KOPT-K1 (cell line): Measurements from ENCODE around the gene ZCCHC7.

ENCODE experiments used
- H3K27ac ChIP-seq: fragments of 200-600 bp; sonication (generic); 2 replicates; pipeline ENCODE4 v1.5.1; 2016; ENCODE audit warnings: antibody characterized with exemption, mild to moderate bottlenecking, low read depth, low read length; ENCODE audit not compliant: poor library complexity, severe bottlenecking
- H3K36me3 ChIP-seq: fragments of 200-600 bp; sonication (generic); 2 replicates; pipeline ENCODE4 v1.5.1; 2017; ENCODE audit warnings: antibody characterized with exemption, mild to moderate bottlenecking, low read length, moderate library complexity; ENCODE audit not compliant: insufficient read depth
- H3K9me3 ChIP-seq: fragments of 200-600 bp; sonication (generic); 2 replicates; pipeline ENCODE4 v1.5.1; 2017; ENCODE audit warnings: antibody characterized with exemption, low read length, mild to moderate bottlenecking; ENCODE audit not compliant: insufficient read depth, poor library complexity, severe bottlenecking

Gene ZCCHC7

GRCh38 chr9:37372839-37373238 lies 252.5 kb downstream of the ZCCHC7 start:
- H3K27ac ChIP-seq = no peak overlapping the region
- no peaks in the 10 kb centered on the region for H3K9me3 ChIP-seq
- no peaks in the 10 kb centered on the region for H3K36me3 ChIP-seq

GRCh38 chr9:37373621-37374020 lies 253.2 kb downstream of the ZCCHC7 start:
- H3K27ac ChIP-seq = no peak overlapping the region
- no peaks in the 10 kb centered on the region for H3K36me3 ChIP-seq
- no peaks in the 10 kb centered on the region for H3K9me3 ChIP-seq

GRCh38 chr9:37374892-37375291 lies 254.5 kb downstream of the ZCCHC7 start:
- H3K36me3 ChIP-seq = no peaks in the 10 kb centered on the region
- no peak overlapping the region for H3K27ac ChIP-seq
- H3K9me3 ChIP-seq = no peaks in the 10 kb centered on the region

GRCh38 chr9:37377688-37378612 lies 257.6 kb downstream of the ZCCHC7 start:
- H3K27ac ChIP-seq = no peak overlapping the region
- no peaks in the 10 kb centered on the region for H3K36me3 ChIP-seq
- no peaks in the 10 kb centered on the region for H3K9me3 ChIP-seq

GRCh38 chr9:37378613-37379004 lies 258.2 kb downstream of the ZCCHC7 start:
- Histone ChIP-seq H3K36me3 (no peaks in the 10 kb centered on the region), H3K9me3 (no peaks in the 10 kb centered on the region), H3K27ac (no peak overlapping the region)

- H3K9me3 ChIP-seq = no peaks in the 10 kb centered on the region
- H3K36me3 ChIP-seq = no peaks in the 10 kb centered on the region
- H3K27ac ChIP-seq = no peak overlapping the region
These were observed 259.5 kb downstream of the ZCCHC7 start for GRCh38 chr9:37379835-37380234.

GRCh38 chr9:37380570-37380969 lies 260.2 kb downstream of the ZCCHC7 start:
- H3K27ac ChIP-seq = no peak overlapping the region
- no peaks in the 10 kb centered on the region for H3K9me3 ChIP-seq
- no peaks in the 10 kb centered on the region for H3K36me3 ChIP-seq

- no peak overlapping the region for H3K27ac ChIP-seq
- no peaks in the 10 kb centered on the region for H3K36me3 ChIP-seq
- H3K9me3 ChIP-seq = no peaks in the 10 kb centered on the region
These were observed 260.8 kb downstream of the ZCCHC7 start for GRCh38 chr9:37381094-37381741.

GRCh38 chr9:37382161-37382981 lies 262.0 kb downstream of the ZCCHC7 start:
- H3K27ac ChIP-seq = no peak overlapping the region
- H3K9me3 ChIP-seq = no peaks in the 10 kb centered on the region
- H3K36me3 ChIP-seq = no peaks in the 10 kb centered on the region

GRCh38 chr9:37382982-37383357 lies 262.6 kb downstream of the ZCCHC7 start:
- H3K9me3 ChIP-seq = no peaks in the 10 kb centered on the region
- H3K27ac ChIP-seq = no peak overlapping the region
- no peaks in the 10 kb centered on the region for H3K36me3 ChIP-seq

- Histone ChIP-seq H3K36me3 (no peaks in the 10 kb centered on the region), H3K9me3 (no peaks in the 10 kb centered on the region), H3K27ac (no peak overlapping the region)
These were observed 263.0 kb downstream of the ZCCHC7 start for GRCh38 chr9:37383393-37383792.

GRCh38 chr9:37383876-37384746 lies 263.7 kb downstream of the ZCCHC7 start:
- Histone ChIP-seq H3K9me3 (no peaks in the 10 kb centered on the region), H3K27ac (no peak overlapping the region), H3K36me3 (no peaks in the 10 kb centered on the region)

GRCh38 chr9:37385286-37385685 lies 264.9 kb downstream of the ZCCHC7 start:
- H3K36me3 ChIP-seq = no peaks in the 10 kb centered on the region
- H3K9me3 ChIP-seq = no peaks in the 10 kb centered on the region
- no peak overlapping the region for H3K27ac ChIP-seq

GRCh38 chr9:37386988-37387387 lies 266.6 kb downstream of the ZCCHC7 start:
- Histone ChIP-seq H3K9me3 (no peaks in the 10 kb centered on the region), H3K27ac (no peak overlapping the region), H3K36me3 (no peaks in the 10 kb centered on the region)
